Right cardiac atrium (tissue), 5 donors: ENCODE data around the gene PREP. TPM values are rescaled to one million over a fixed set of nuclear protein-coding genes. Genes with fewer than 3 reads are reported as not detected.
A peak's percentile ranks its signal among the peaks of the same experiment; 100 is the strongest.

Source experiments
- ATAC-seq, 2 donors: fragments of 200-7000 bp; cut with Tn5 transposase; one replicate each; pipeline versions ENCODE4 v1.8.0 to v1.9.1; 2020; ENCODE audit warnings: moderate library complexity in 2 of 2, mild to moderate bottlenecking in 1 of 2
- DNase-seq, 3 donors: peaks; one replicate each; pipeline ENCODE4 v3.0.0-alpha.2; 2020
- H3K27ac ChIP-seq: one replicate; pipeline ENCODE4 v1.5.1; 2013; ENCODE audit warnings: mild to moderate bottlenecking, low read length, control low read depth, moderate library complexity
- H3K27me3 ChIP-seq: one replicate; pipeline ENCODE4 v1.6.1; 2013; ENCODE audit not compliant: control insufficient read depth, insufficient read depth
- H3K4me1 ChIP-seq: one replicate; pipeline ENCODE4 v1.6.1; 2013; ENCODE audit warnings: low read length; ENCODE audit not compliant: control insufficient read depth, insufficient read depth
- H3K4me3 ChIP-seq: one replicate; pipeline ENCODE4 v1.5.1; 2013; ENCODE audit warnings: low read length, control low read depth
- H3K9me3 ChIP-seq: one replicate; pipeline ENCODE4 v1.6.1; 2013; ENCODE audit warnings: low read length; ENCODE audit not compliant: control insufficient read depth
- WGBS: extraction: QIAGEN DNeasy Blood & Tissue Kit; methylation state at CpG from one replicate; pipeline ENCODE4 v1.1.7; 2013; 5-methylcytosine and 5-hydroxymethylcytosine counted together
- intact Hi-C, 4 donors: fragments of 100-400 bp; cut with DNase I; formaldehyde crosslinking; loops; one replicate each; pipeline versions ENCODE4 v1.11.0 to v1.14.0; 2022 to 2023
- polyA plus RNA-seq: library from polyadenylated mRNA; stranded (reverse); fragments of 200-250 nt; gene quantifications from one replicate; pipeline ENCODE4 v1.2.3, GENCODE V29; 2013
- total RNA-seq, 4 donors: library from RNA; stranded (reverse); fragmentation: NEBNext Ultra II Directional; extraction: Animal tissue kit (Norgen Biotek cat#: 25700); gene quantifications; one replicate each; pipeline ENCODE4 v1.2.1, GENCODE V29; 2021
- donor health status: healthy with polysubstance abuse.
- donor health status: DM: no; HTN: yes; CAD: no.
- donor health status: DM: no; HTN: no; CAD: no.
- donor health status: DM: no; HTN: yes; CAD: no; lungs with severe emphysema.
- donor health status: DM: yes; HTN: yes; CAD: no.

The PREP gene
- total and polyA plus RNA-seq, 5 donors, result 19.5 to 26.8 (median 26.0) TPM

DNA sequence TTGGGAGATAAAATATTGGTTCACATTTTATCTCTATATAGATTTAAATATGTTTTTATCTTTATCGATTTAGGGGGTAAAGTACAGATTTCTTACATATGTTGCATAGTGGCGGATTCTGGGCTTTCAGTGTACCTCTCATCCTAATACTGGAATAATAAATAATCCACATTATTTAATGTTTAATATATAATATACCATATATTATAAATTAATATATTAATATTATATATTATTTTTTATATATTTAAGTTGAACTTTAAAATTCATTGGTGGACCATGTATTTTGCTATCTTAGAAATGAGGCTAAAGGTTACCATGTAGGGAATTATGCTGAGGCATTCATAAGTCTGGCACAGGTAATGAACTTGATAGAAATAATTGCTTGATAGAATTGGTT is 133.5 kb downstream of the PREP start:
- no peak for ATAC-seq
- WGBS, result 95% methylated on average over 2 of the region's 2 CpGs
- Histone ChIP-seq H3K27me3 (no peaks in the 10 kb centered on the region), H3K27ac (no peak overlapping the region), H3K4me1 (no peaks in the 10 kb centered on the region), H3K9me3 (no peaks in the 10 kb centered on the region), H3K4me3 (no peak overlapping the region)
- no peak for DNase-seq
- intact Hi-C loops, result loop anchor here in 1 of 4 donors (10.0 kb wide), 1 partner anchor 105 kb away; no protein-coding TSS in a partner anchor

- no peak for ATAC-seq
- H3K27me3 ChIP-seq, result no peaks in the 10 kb centered on the region
These were observed 138.9 kb downstream of the PREP start for GRCh38 chr6:105263685-105264610.

DNA sequence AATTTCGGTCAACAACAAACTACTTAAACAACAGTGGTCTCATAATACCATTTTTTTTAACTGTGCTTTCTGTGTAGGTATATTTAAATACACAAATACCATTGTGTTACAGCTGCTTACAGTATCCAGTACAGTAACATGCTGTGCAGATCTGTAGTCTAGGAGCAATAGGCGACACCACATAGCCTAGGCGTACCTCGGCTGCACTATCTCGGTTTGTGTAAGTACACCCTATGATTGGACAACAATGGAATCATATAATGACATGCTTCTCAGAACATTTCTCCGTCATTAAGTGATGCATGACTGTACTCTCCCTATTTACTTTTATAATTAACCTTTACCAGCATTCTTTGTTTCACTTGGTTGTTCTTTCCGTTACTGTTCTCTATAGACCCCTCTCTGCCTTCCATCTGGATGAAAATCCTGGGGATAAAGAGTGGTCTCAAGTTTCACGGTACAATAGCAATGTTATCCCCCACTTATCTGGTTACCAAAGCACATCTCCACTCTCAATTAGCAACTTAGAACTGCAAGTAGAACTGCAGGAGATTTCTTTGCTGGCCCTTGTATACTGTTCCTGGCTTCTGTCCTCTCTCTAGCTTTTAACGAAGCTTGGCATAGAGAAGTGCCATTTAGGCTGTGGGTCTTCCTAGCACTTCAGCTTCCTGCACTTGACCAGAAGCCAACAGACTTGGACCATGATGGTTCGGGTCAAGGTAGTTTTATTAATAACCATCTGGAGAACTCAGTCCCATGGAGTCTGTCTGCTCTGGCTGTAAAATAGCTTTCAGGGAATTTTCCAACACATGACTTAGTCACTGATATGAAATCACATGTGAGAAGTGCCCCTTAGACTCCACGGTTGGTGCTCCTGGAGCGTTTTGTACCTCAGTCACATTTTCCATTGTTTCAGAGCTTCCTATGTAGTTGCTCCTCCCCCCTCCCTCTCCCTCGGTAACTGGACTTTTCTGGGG is 142.7 kb downstream of the PREP start:
- Histone ChIP-seq H3K4me3 (no peak overlapping the region), H3K9me3 (no peaks in the 10 kb centered on the region), H3K27ac (peak overlapping the region; percentile 14), H3K4me1 (no peaks in the 10 kb centered on the region), H3K27me3 (no peaks in the 10 kb centered on the region)
- intact Hi-C loops, result loop anchor here in 1 of 4 donors (10.0 kb wide), 1 partner anchor 95 kb away; no protein-coding TSS in a partner anchor
- DNase-seq (no peak), ATAC-seq (peak; percentile 90 to 91)
- 49% methylated on average over 13 of the region's 13 CpGs for WGBS

More at GRCh38 chr6:105263685-105264610, 138.9 kb downstream of the PREP start:
- DNase-seq, result no peak
- WGBS, result 77% methylated on average over 6 of the region's 6 CpGs
- no peaks in the 10 kb centered on the region for H3K4me1 ChIP-seq
- intact Hi-C loops, result loop anchor here in 1 of 4 donors (10.0 kb wide), 1 partner anchor 99 kb away; no protein-coding TSS in a partner anchor
- no peak overlapping the region for H3K4me3 ChIP-seq
- H3K27ac ChIP-seq, result no peak overlapping the region
- H3K9me3 ChIP-seq, result no peaks in the 10 kb centered on the region

GRCh38 chr6:105258816-105259215 is 144.1 kb downstream of the PREP start:
- 14% methylated on average over 5 of the region's 5 CpGs for WGBS
- ATAC-seq (no peak), DNase-seq (no peak)
- intact Hi-C loops, result no loop called here
- Histone ChIP-seq H3K4me3 (no peak overlapping the region), H3K27me3 (no peaks in the 10 kb centered on the region), H3K9me3 (no peaks in the 10 kb centered on the region), H3K27ac (no peak overlapping the region), H3K4me1 (no peaks in the 10 kb centered on the region)

DNA sequence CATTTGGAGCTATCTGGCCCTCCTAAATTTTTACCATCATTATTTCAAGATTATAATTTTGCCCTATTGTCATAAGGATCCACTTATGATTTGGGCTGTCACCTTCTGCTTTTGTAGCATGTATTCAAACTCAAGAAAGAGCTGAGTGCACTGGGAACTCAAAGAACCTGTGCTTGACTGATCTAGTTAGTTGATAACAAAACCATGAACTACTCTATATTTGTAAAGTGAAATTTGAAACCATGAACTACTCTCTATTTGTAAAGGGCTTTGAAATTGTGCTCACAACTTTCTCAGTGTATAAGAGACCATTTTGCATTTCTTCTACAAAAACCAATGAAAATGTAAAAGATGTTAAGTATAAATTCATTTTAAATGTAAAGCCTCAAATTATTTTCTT is 145.5 kb downstream of the PREP start:
- no peaks in the 10 kb centered on the region for H3K27me3 ChIP-seq
- H3K27ac ChIP-seq, result no peak overlapping the region
- DNase-seq (no peak), ATAC-seq (no peak)
- intact Hi-C loops, result no loop called here
- no peaks in the 10 kb centered on the region for H3K9me3 ChIP-seq
- no peak overlapping the region for H3K4me3 ChIP-seq
- H3K4me1 ChIP-seq, result no peaks in the 10 kb centered on the region

- Histone ChIP-seq H3K27me3 (no peaks in the 10 kb centered on the region), H3K27ac (no peak overlapping the region), H3K9me3 (no peaks in the 10 kb centered on the region), H3K4me1 (no peaks in the 10 kb centered on the region), H3K4me3 (no peak overlapping the region)
- intact Hi-C loops, result no loop called here
- no peak for DNase-seq
- no peak for ATAC-seq
These were observed 146.3 kb downstream of the PREP start for GRCh38 chr6:105256619-105257018.

- H3K4me1 ChIP-seq, result no peaks in the 10 kb centered on the region
- H3K27me3 ChIP-seq, result no peaks in the 10 kb centered on the region
- no peak overlapping the region for H3K4me3 ChIP-seq
- ATAC-seq, result no peak
- H3K9me3 ChIP-seq, result no peaks in the 10 kb centered on the region
- intact Hi-C loops, result no loop called here
- no peak overlapping the region for H3K27ac ChIP-seq
- WGBS, result 86% methylated on average over 6 of the region's 6 CpGs
- DNase-seq, result no peak
These were observed 149.1 kb downstream of the PREP start for GRCh38 chr6:105253787-105254186.

- no peaks in the 10 kb centered on the region for H3K9me3 ChIP-seq
- no peak overlapping the region for H3K27ac ChIP-seq
- H3K27me3 ChIP-seq, result no peaks in the 10 kb centered on the region
- DNase-seq, result no peak
- intact Hi-C loops, result no loop called here
- no peaks in the 10 kb centered on the region for H3K4me1 ChIP-seq
- no peak overlapping the region for H3K4me3 ChIP-seq
- ATAC-seq, result no peak
- WGBS, result 90% methylated on average over 2 of the region's 2 CpGs
These were observed 151.2 kb downstream of the PREP start for GRCh38 chr6:105251689-105252088.

GRCh38 chr6:105250533-105250932 is 152.3 kb downstream of the PREP start:
- intact Hi-C loops, result no loop called here
- no peak for DNase-seq
- 81% methylated on average over 2 of the region's 2 CpGs for WGBS
- H3K4me3 ChIP-seq, result no peak overlapping the region
- no peaks in the 10 kb centered on the region for H3K9me3 ChIP-seq
- no peak for ATAC-seq
- H3K27me3 ChIP-seq, result no peaks in the 10 kb centered on the region
- H3K4me1 ChIP-seq, result no peaks in the 10 kb centered on the region
- no peak overlapping the region for H3K27ac ChIP-seq

- Histone ChIP-seq H3K4me1 (no peaks in the 10 kb centered on the region), H3K9me3 (no peaks in the 10 kb centered on the region), H3K27me3 (no peaks in the 10 kb centered on the region), H3K4me3 (no peak overlapping the region), H3K27ac (no peak overlapping the region)
- intact Hi-C loops, result no loop called here
- no peak for DNase-seq
- no peak for ATAC-seq
- 65% methylated on average over 2 of the region's 2 CpGs for WGBS
These were observed 159.4 kb downstream of the PREP start for GRCh38 chr6:105243487-105243886.

- ATAC-seq (no peak), DNase-seq (no peak)
- intact Hi-C loops, result no loop called here
- no peak overlapping the region for H3K4me3 ChIP-seq
- WGBS, result 85% methylated on average over 5 of the region's 5 CpGs
- no peaks in the 10 kb centered on the region for H3K27me3 ChIP-seq
- no peak overlapping the region for H3K27ac ChIP-seq
- H3K9me3 ChIP-seq, result no peaks in the 10 kb centered on the region
- H3K4me1 ChIP-seq, result no peaks in the 10 kb centered on the region
These were observed 167.7 kb downstream of the PREP start for GRCh38 chr6:105235155-105235554.
